ENCODE data around the gene LRPPRC. TPM values are rescaled to one million over a fixed set of nuclear protein-coding genes. Genes with fewer than 3 reads are reported as not detected.

The LRPPRC gene
- total and polyA plus RNA-seq, 2 experiments from 2014 or later: 27.4 to 87.3 TPM

DNA sequence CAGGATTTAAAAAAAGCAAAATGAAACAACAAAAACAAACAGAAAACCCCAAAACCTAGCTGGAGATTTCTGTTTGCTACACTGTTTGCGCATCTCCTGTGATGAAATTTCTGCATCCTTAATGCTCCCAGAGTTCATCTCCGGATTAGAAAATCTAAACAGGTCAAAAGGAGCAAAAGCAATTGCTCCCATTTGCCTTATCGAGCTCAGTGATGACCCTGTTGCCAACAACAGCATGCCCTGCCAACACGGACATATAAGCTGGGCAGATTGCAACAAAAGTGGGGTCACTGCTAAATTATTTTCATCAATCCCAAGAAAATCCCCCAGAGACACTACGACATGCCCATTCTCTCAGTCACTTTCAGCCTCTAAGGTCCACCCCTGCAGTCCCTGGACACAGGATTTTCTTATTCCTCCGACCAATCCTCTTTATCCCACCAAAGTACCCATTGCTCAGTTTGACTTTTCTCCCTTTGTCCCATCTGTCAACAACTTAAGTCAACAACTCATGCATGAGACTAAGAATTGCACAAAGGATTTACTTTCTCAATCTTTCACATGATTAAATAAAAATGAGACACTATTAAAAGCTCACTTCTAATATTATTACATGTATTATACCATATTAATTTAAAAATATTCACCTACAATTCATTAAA is 89.2 kb downstream of the LRPPRC start:
- Histone ChIP-seq H3K27me3 (no peaks in the 10 kb centered on the region), H3K79me2 (no peaks in the 10 kb centered on the region), H3K4me1 (ENCODE audit: insufficient read depth) (no peaks in the 10 kb centered on the region), H3K4me3 (no peak overlapping the region), H3K36me3 (replicated peaks; ENCODE audit: insufficient read depth, low read depth) (no peaks in the 10 kb centered on the region), H3K9me2 (replicated peaks; ENCODE audit: insufficient read depth) (no peaks in the 10 kb centered on the region), H2AFZ (no peak overlapping the region), H3K4me2 (no peak overlapping the region), H3K27ac (no peak overlapping the region), H3K9me3 (ENCODE audit: low read depth) (no peaks in the 10 kb centered on the region), H4K20me1 (ENCODE audit: insufficient read depth, poor library complexity, severe bottlenecking) (no peaks in the 10 kb centered on the region)
- no peak for DNase-seq (ENCODE audit: low spot score)
- TF ChIP-seq EZH2 (IDR thresholded peaks at IDR 0.05; ENCODE audit: borderline replicate concordance): no peak
- TF ChIP-seq EZH2phosphoT487 (IDR thresholded peaks at IDR 0.05; ENCODE audit: low read depth, severe bottlenecking, unreplicated experiment): no peak
- TF ChIP-seq, protein P1, sequence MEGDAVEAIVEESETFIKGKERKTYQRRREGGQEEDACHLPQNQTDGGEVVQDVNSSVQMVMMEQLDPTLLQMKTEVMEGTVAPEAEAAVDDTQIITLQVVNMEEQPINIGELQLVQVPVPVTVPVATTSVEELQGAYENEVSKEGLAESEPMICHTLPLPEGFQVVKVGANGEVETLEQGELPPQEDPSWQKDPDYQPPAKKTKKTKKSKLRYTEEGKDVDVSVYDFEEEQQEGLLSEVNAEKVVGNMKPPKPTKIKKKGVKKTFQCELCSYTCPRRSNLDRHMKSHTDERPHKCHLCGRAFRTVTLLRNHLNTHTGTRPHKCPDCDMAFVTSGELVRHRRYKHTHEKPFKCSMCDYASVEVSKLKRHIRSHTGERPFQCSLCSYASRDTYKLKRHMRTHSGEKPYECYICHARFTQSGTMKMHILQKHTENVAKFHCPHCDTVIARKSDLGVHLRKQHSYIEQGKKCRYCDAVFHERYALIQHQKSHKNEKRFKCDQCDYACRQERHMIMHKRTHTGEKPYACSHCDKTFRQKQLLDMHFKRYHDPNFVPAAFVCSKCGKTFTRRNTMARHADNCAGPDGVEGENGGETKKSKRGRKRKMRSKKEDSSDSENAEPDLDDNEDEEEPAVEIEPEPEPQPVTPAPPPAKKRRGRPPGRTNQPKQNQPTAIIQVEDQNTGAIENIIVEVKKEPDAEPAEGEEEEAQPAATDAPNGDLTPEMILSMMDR (IDR thresholded peaks at IDR 0.05; ENCODE audit: poor library complexity): no peak
- 89% methylated on average over 6 of the region's 6 CpGs for WGBS (ENCODE audit: low lambda C conversion rate, missing lambda C conversion rate)

DNA sequence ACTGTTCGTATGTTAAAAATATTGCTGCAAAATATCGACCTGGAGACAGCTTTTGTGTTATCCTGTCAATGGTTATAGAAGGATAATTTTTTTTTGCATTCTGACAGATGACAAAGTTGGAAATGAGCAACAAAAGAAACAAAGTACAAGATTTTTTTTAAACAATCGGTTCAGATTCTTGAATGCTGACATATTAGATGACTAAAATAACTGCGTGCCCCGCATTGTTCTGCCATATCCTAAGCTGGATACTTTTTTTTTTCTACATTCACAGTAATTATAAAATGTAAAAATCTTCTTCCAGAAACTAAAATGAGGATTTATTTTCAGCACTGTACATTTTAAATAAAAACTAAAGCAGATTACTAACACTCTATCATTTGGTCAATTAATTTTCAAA is 89.9 kb downstream of the LRPPRC start:
- Histone ChIP-seq H3K4me1 (ENCODE audit: insufficient read depth) (no peaks in the 10 kb centered on the region), H3K36me3 (replicated peaks; ENCODE audit: insufficient read depth, low read depth) (no peaks in the 10 kb centered on the region), H3K27me3 (no peaks in the 10 kb centered on the region), H2AFZ (no peak overlapping the region), H3K27ac (no peak overlapping the region), H3K4me2 (no peak overlapping the region), H3K79me2 (no peaks in the 10 kb centered on the region), H3K4me3 (no peak overlapping the region), H3K9me2 (replicated peaks; ENCODE audit: insufficient read depth) (no peaks in the 10 kb centered on the region), H3K9me3 (ENCODE audit: low read depth) (no peaks in the 10 kb centered on the region), H4K20me1 (ENCODE audit: insufficient read depth, poor library complexity, severe bottlenecking) (no peaks in the 10 kb centered on the region)
- TF ChIP-seq, protein P1 (IDR thresholded peaks at IDR 0.05; ENCODE audit: poor library complexity): no peak
- TF ChIP-seq EZH2 (IDR thresholded peaks at IDR 0.05; ENCODE audit: borderline replicate concordance) (no peak), EZH2phosphoT487 (IDR thresholded peaks at IDR 0.05; ENCODE audit: low read depth, severe bottlenecking, unreplicated experiment) (no peak)
- no peak for DNase-seq (ENCODE audit: low spot score)
- WGBS (ENCODE audit: low lambda C conversion rate, missing lambda C conversion rate): 96% methylated on average over 5 of the region's 5 CpGs

DNA sequence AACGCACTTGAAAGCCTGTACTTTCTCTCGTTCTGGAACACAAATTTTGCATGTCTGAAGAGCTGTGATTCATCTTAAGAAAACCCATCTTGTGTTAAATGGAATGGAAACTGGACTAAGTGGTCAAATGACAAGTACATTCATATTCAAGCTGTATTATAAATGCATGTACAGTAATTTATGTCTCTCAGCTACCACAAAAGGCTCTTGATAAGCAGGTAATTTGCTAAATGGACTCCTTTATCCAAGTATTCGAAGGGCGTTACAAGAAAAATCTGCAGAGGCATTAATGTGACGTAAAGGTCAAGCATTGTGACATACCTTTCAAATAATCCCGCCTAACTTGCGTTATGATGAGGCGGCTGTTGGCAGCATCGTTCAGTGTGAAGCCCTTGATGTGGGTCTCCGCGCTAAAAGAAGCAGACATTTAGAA is 90.4 kb downstream of the LRPPRC start:
- Histone ChIP-seq H3K79me2 (no peaks in the 10 kb centered on the region), H3K4me3 (no peak overlapping the region), H3K36me3 (replicated peaks; ENCODE audit: insufficient read depth, low read depth) (no peaks in the 10 kb centered on the region), H3K27ac (no peak overlapping the region), H3K4me2 (no peak overlapping the region), H2AFZ (no peak overlapping the region), H3K4me1 (ENCODE audit: insufficient read depth) (no peaks in the 10 kb centered on the region), H3K9me2 (replicated peaks; ENCODE audit: insufficient read depth) (no peaks in the 10 kb centered on the region), H3K27me3 (no peaks in the 10 kb centered on the region), H3K9me3 (ENCODE audit: low read depth) (no peaks in the 10 kb centered on the region), H4K20me1 (ENCODE audit: insufficient read depth, poor library complexity, severe bottlenecking) (no peaks in the 10 kb centered on the region)
- 95% methylated on average over 11 of the region's 11 CpGs for WGBS (ENCODE audit: low lambda C conversion rate, missing lambda C conversion rate)
- no peak for DNase-seq (ENCODE audit: low spot score)
- TF ChIP-seq EZH2phosphoT487 (IDR thresholded peaks at IDR 0.05; ENCODE audit: low read depth, severe bottlenecking, unreplicated experiment) (no peak), EZH2 (IDR thresholded peaks at IDR 0.05; ENCODE audit: borderline replicate concordance) (no peak)
- TF ChIP-seq, protein P1 (IDR thresholded peaks at IDR 0.05; ENCODE audit: poor library complexity): no peak
